GM18907 (cell line): ENCODE measurements around the gene EHD3.

ENCODE experiments used
- ATAC-seq: cut with Tn5 transposase; IDR thresholded peaks from one replicate; pipeline ENCODE4 v1.9.1; 2021; ENCODE audit warnings: mild to moderate bottlenecking, moderate library complexity; ENCODE audit not compliant: unreplicated experiment

The EHD3 gene

GRCh38 chr2:31212659-31213600, 21.0 kb upstream of the EHD3 start:
- no peak for ATAC-seq

DNA sequence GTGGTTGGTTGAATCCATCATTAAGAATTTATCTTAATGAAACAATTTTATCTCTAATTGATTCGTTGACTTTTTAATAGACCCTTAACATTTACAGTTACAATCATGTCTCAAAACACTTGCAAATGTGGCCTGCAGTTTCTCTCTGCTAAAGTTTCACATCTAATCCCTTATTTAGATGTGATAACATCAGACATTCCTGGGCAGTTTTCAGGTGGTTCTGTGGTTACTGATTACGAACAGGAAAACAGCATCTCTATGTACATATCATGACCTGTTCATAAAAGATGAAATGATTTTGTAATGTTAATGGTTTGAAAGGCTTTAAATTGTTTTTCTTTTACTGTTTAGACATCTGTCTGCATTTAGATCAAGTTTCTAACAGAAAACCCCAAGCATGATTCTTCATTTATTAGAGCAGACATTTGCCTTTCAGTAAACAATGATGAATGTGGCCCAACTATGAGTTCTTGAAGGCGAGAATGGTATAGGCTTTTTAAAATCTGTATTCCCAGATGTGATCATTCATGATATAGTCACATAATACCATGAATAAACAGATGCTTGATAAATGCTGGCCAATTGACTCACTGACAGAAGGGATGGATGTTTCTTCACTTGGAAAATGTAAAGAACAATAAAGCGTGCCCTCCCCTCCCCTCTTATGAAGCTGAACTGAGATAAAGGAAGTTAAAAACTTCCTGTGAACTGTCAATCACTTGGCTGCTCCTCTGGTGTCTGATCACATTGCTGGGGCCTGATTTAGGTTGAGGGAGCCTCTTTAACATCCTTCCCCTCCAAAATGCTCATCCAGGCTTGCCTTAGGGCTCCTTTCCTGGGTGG, 20.1 kb upstream of the EHD3 start:
- no peak for ATAC-seq

DNA sequence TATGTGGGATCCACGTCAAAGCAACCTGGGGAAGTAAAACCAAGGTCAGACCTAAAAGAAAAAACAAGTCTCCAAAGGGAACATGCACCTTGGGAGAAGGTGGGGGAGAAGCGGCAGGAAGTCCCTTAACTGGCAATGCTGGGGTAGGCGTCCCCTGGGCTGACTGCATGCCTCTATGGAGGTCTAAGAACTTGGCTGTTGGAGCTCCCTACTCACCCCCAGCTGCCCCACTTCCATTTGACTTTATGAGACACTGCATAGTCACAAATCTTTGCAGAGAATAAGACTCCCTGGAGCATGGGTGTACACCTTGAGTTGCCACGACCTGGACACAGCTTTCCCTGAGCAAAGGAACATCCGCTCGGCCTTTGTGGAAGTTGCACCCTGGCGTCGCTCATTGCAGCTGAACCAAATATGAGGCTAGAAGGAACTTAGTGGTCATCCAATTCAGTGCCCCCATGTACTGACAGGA, 19.5 kb upstream of the EHD3 start:
- no peak for ATAC-seq

DNA sequence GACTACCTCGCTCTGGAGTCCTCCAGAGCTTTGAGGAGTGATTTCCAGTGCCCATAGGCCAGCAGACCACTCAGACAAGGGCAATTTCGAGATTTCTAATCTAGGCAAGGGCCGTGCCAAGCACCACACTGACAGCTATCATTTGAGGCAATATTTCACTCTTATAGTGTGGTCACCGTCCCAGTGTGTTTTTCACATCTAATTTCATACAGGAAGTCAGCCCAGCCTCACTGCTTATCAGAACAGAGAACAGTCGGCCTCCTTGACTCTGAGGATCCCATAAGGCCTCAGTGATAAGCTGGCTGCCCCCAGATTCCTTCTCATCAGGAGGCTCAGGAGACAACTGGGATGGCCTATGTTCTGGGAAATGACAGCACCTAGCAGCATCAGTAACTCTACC, 17.2 kb upstream of the EHD3 start:
- ATAC-seq, result no peak

DNA sequence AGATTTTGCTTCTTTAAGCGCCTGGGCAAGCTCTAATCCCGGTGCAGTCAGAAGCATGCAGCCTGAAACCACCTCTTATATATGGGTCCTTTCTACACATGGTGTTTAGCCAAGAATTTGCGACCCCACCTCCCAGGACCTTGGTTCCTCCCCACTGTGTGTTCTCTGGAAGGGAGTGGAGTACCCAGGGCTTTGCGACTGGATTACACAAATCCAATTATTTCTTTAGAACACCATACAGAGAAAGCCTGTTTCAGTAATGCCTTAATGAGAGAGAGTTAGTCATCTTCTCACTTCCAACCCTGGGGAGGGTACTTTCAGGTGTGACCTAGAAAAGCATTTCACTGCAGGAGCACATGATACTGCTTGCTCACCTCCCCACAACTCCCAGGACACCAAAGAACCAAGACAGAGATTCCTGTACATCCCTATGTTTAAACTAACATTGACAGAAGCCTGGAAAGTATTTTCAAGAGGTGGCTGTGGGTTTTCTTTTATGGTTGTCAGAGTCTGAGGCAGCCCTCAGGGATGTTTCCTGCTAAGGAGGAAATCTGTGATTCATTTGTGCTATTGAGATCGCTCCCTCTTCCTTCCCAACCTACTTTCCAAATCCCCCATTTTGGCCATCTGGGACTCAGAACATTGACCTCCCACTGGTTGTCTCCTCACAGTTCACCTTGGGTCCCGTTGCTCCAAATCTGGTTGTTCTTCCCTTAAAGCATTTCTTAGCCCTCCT, 16.3 kb upstream of the EHD3 start, which contains the start of gene CAPN14:
Gene CAPN14 (minus strand): TSS at position 51 of the 736 bp plus-strand sequence. CDS start 12,068 bp downstream, outside the sequence.
- no peak for ATAC-seq

DNA sequence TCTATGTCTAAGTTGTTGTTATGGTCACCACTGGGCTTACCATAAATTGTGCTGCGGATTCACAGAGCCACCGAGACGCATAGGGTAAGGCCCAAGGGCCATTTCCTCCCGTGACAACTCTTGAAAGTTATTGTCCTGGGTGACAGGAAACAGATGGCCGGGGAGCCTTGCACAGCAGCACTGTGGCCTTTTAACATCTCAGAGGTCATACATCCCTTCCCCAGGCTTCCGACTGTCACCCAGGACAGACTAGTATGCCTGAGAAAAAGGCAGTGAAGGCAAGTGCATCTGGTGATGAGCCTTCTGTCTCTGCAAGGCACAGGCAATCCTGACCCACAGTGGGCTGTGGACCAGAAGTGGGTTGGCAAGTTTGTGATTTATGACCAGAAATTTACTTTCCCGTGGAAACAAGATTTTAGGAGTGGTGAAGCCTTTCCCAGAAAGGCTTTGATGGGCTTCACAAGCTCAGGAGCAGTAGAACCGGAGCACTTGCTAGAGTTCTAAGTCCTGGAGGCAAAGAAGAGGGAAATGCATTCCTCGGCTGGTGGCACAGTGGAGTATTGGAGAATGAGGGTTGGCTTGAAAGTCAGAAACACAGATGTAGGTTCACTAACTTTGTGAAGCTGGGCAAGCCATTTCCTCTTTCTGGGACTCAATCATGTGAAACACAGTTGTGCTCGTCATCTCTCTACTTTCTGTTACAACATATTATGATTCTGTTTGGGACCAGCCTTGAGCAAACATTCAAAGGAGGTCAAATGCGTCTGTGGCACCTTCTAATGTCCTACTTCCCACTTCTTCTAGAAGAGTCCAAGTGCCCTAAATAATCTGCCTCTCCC, 14.6 kb upstream of the EHD3 start:
- ATAC-seq, result peak; percentile 78

- no peak for ATAC-seq
Measured at GRCh38 chr2:31221544-31221943, 12.4 kb upstream of the EHD3 start.

- no peak for ATAC-seq
Measured at GRCh38 chr2:31222071-31222470, 11.9 kb upstream of the EHD3 start.

DNA sequence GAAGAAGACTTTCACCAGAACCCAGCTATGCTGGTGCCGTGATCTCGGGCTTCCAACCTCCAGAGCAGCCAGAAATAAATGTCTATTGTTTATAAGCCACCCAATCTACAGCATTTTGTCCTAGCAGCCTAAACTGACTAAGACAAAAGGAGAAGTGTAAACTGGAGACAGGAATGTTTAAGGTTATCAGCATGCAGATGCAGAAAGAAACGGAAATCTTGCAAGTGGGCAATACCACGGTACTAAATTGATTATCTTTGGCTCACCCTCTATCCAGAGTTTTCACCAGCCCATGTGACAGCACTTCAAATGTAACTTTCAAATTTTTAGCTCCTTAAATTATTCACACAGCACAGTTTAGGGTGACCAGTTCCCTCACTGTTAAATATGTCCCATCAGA, 10.9 kb upstream of the EHD3 start:
- ATAC-seq, result no peak

GRCh38 chr2:31223749-31224148, 10.2 kb upstream of the EHD3 start:
- no peak for ATAC-seq

- ATAC-seq, result no peak
Measured at GRCh38 chr2:31226266-31226665, 7.7 kb upstream of the EHD3 start.

GRCh38 chr2:31227110-31227509, 6.8 kb upstream of the EHD3 start:
- no peak for ATAC-seq

DNA sequence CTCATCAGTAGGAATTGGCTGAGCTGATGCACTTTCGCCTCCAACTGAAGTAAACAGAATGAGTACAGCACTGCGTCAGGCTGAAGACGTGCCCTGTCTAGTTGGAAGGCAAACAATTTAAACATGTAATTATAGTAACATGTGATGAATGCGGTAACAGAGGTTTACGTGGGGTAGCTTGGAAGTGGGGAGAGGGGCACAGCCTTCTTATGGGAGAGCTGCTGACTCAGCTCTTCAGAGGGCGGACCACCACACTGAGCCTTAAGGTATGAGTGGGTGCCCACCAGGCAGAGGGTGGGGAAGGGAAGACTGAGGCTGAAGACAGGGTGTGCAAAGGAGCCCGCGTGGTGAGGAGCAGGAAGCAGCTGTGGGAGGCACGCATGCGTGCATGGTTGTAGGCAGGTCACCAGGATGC, 6.2 kb upstream of the EHD3 start:
- ATAC-seq, result no peak

DNA sequence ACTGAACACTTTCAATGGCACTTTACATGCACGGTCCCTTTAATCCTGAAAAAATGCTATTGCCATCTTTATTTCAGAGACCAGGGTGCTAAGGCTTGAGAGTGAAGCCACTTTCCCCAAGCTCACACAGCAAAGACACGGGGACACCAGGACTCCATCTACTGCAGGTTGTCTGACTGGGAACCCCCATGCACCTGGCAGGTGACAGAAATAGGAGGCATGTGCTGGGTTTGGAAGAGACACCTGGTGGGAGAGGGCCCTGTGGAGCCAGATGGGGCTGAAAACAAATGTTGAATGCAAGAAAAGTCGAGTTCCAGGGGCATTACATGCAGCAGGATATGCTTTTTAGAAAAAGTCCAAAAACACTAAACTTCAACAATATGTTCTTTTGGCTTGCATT, 5.2 kb upstream of the EHD3 start:
- no peak for ATAC-seq

- no peak for ATAC-seq
Measured at GRCh38 chr2:31230751-31231150, 3.2 kb upstream of the EHD3 start.

GRCh38 chr2:31231571-31232302, 2.2 kb upstream of the EHD3 start:
- ATAC-seq, result no peak

- ATAC-seq, result no peak
Measured at GRCh38 chr2:31232586-31232985, 1.4 kb upstream of the EHD3 start.

DNA sequence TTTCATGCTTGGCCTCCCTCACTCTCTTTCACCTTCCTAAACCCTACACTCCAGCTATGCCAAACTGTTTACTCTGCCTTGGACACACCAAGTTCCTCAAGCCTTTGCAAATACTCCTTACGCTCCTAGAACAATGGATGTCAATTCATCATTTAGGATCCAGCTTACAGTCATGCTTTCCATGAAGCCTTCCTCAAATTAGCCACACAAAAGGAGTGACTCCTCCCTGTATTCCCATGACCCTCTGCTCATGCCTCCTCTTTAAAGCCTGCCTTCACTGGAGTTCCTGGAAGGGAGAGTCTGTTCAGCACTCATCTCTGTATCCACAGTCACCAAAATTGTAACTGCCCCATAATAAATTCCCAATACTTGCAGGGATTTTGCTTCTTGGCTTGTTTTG, 721 bp upstream of the EHD3 start:
- ATAC-seq, result no peak
